ENCODE data around the gene BEST3.

DNA sequence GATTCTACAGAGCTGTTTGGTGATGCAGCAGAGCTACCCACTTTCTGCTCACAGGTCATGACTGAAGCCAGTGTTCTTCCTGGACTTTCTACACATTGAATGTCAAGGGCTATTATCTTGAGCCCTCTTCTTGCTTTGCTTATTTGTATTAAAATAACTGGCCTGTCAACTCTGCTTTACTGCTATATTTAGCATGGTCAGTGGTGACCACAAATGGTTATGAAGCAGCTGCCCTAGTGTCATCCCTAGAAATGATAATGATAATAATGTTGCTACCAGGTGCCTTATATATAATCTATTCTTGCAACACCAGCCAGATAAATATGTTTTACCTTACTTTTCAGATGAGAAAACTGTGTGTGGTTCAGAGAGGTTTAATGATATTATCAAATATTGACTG, 85.8 kb downstream of the BEST3 start:
- TF ChIP-seq SUZ12 (IDR thresholded peaks at IDR 0.05; ENCODE audit: extremely low read depth, insufficient read depth, insufficient read length) (no peak), ZNF274 (IDR thresholded peaks at IDR 0.05; ENCODE audit: low read depth, low read length) (no peak)

Measured in NT2/D1 (cell line).